Heart left ventricle (tissue), 16 donors: ENCODE data around the gene PTPN13. TPM values are rescaled to one million over a fixed set of nuclear protein-coding genes. Genes with fewer than 3 reads are reported as not detected.

Experiments
- ATAC-seq, 4 donors: fragments of 200-7000 bp; cut with Tn5 transposase; one replicate each; pipeline ENCODE4 v1.9.1; 2020 to 2022; ENCODE audit warnings: moderate library complexity in 4 of 4, mild to moderate bottlenecking in 3 of 4, moderate number of reproducible peaks in 1 of 4
- DNase-seq, 5 donors: peaks; one replicate each; pipeline ENCODE4 v3.0.0-alpha.2; 2020
- H3K27ac ChIP-seq, 12 donors: fragments of 200-600 bp; sonication (generic) in 4 of 12; one replicate each; pipeline versions ENCODE4 v1.5.0 to v1.8.0; 2016 to 2022; ENCODE audit warnings: mild to moderate bottlenecking in 2 of 12
- H3K27me3 ChIP-seq, 9 donors: fragments of 200-600 bp; sonication (generic) in 2 of 9; one replicate each; pipeline versions ENCODE4 v1.5.1 to v1.8.0; 2016 to 2022; ENCODE audit warnings: mild to moderate bottlenecking in 3 of 9
- H3K36me3 ChIP-seq, 9 donors: fragments of 200-600 bp; sonication (generic) in 2 of 9; one replicate each; pipeline versions ENCODE4 v1.5.0 to v1.8.0; 2018 to 2022; ENCODE audit warnings: mild to moderate bottlenecking in 2 of 9
- H3K4me1 ChIP-seq, 12 donors: fragments of 200-600 bp; sonication (generic) in 4 of 12; one replicate each; pipeline versions ENCODE4 v1.5.0 to v1.8.0; 2016 to 2022; ENCODE audit warnings: mild to moderate bottlenecking in 3 of 12
- H3K4me3 ChIP-seq, 12 donors: fragments of 200-600 bp; sonication (generic) in 4 of 12; one replicate each; pipeline versions ENCODE4 v1.5.0 to v1.8.0; 2017 to 2022; ENCODE audit warnings: mild to moderate bottlenecking in 9 of 12, moderate library complexity in 4 of 12
- H3K9me3 ChIP-seq, 12 donors: fragments of 200-600 bp; sonication (generic) in 4 of 12; one replicate each; pipeline versions ENCODE4 v1.5.0 to v1.8.0; 2016 to 2022; ENCODE audit warnings: mild to moderate bottlenecking in 1 of 12
- POLR2A ChIP-seq, 2 donors: fragments of 450-650 bp; IDR thresholded peaks; one replicate each; pipeline ENCODE4 v1.6.1; 2017; ENCODE audit warnings: antibody characterized with exemption in 2 of 2, mild to moderate bottlenecking in 2 of 2, moderate library complexity in 2 of 2
- WGBS, 4 donors: extraction: QIAGEN DNeasy Blood & Tissue Kit in 2 of 4; methylation state at CpG; one replicate each; pipeline versions ENCODE4 v1.1.5 to v1.1.7; 2013 to 2018; 5-methylcytosine and 5-hydroxymethylcytosine counted together
- intact Hi-C, 10 donors: fragments of 100-400 bp; cut with DNase I; formaldehyde crosslinking; loops; one replicate each; pipeline versions ENCODE4 v1.11.1 to v1.14.2; 2022
- polyA plus RNA-seq, 2 donors: library from polyadenylated mRNA; stranded (reverse); fragments of 200-250 nt; gene quantifications; one replicate each; pipeline ENCODE4 v1.2.3, GENCODE V29; 2013
- total RNA-seq, 9 donors: library from RNA; depleted of rRNA in 2 of 9; stranded (reverse); fragments of >200 nt in 2 of 9; fragmentation: NEBNext Ultra II Directional in 3 of 9; extraction: Animal tissue kit (Norgen Biotek cat#: 25700) in 3 of 9; gene quantifications; one replicate each; pipeline versions ENCODE4 v1.1.0 to v1.2.4, GENCODE V29; 2016 to 2023
- TF ChIP-seq, protein P1 (sequence below), 12 donors: fragments of 200-600 bp; sonication (generic) in 4 of 12; IDR thresholded peaks; one replicate each; pipeline versions ENCODE4 v1.5.0 to v1.8.0; 2018 to 2022; ENCODE audit warnings: antibody characterized with exemption in 12 of 12, mild to moderate bottlenecking in 5 of 12
- donor health status: ischemic (EF 13 %, LVEDD 7.1; RV severe dilation, severe dysfunction).
- donor health status: healthy with polysubstance abuse.
- donor health status: DM: no; HTN: yes; CAD: no.
- donor health status: DM: no; HTN: no; CAD: no.
- donor health status: ischemic (EF 25% LVEDD 6.9; RV normal size, moderate dysfunction).
- donor health status: ischemic (EF 25% LVEDD 5.7; RV mildly dilated, moderate dysfunction).
- donor health status: healthy.
- donor health status: DM: yes; HTN: yes; CAD: no.
- donor health status: ischemic (EF 35%, LVEDD 5.7; RV mildly dilated, moderate dysfunction).
- donor health status: nonischemic (EF 11% LVEDD 7.7; RV severe dilation, severe dysfunction).
- donor health status: DM: yes; HTN: yes; CAD: no.
- donor health status: PGD.
- donor health status: ischemic (EF 29% LVEDD 5.4; RV normal size, mild dysfunction).
- donor health status: nonischemic (EF 23%, LVEDD 6.1; RV moderate dilation, normal function).

The PTPN13 gene
- total and polyA plus RNA-seq, 11 donors = 0.60 to 14.3 (median 3.6) TPM

DNA sequence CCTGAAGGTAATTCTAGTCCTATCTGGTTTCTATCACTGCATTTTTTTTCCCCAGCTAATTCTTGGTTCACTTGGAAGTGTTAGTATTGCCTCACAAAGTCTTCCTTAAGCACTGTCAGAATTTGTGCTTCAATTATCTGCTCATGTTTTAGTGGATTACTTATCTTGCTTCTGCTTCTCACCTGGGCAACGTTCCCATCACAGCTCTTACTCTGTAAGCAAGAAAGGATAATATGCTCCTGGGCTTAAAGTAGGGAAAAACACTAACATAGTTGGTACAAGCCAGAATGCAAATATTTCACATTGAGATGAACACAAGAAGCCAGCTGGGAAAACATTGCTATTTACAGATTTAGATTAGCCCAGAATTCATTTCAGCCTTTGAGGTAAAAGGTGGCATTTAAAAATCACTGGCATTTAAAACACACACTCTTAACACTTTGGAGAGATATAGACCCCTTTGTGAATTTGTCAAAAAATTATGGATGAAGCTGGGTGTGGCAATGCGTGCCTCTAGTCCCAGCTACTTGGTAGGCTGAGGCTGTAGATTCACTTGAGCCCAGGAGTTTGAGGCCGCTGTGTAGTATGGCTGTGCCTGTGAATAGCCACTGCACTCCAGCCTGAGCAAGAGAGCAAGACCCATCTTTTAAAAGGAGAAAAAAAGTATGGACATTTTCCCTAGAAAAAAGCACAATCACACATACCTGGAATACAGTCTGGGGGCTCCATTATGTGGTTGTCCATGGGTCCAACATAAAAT is 6.6 kb upstream of the PTPN13 start:
- DNase-seq = no peak
- Histone ChIP-seq H3K27me3 (peaks cover 0 to 4% (median 0%) of the 10 kb centered on the region in 9 donors), H3K9me3 (no peaks in the 10 kb centered on the region), H3K4me3 (peak overlapping the region in 1 of 12 donors; percentile 0), H3K4me1 (peaks cover 0 to 20% (median 0%) of the 10 kb centered on the region in 12 donors), H3K27ac (peak overlapping the region in 4 of 12 donors; percentile 33 to 57 (median 42)), H3K36me3 (no peaks in the 10 kb centered on the region)
- WGBS, 4 donors = 68 to 73% (median 70%) methylated on average over 3 of the region's 3 CpGs
- ATAC-seq = no peak
- intact Hi-C loops = no loop called here
- no peak for TF ChIP-seq POLR2A (IDR thresholded peaks at IDR 0.05)
- TF ChIP-seq, protein P1, sequence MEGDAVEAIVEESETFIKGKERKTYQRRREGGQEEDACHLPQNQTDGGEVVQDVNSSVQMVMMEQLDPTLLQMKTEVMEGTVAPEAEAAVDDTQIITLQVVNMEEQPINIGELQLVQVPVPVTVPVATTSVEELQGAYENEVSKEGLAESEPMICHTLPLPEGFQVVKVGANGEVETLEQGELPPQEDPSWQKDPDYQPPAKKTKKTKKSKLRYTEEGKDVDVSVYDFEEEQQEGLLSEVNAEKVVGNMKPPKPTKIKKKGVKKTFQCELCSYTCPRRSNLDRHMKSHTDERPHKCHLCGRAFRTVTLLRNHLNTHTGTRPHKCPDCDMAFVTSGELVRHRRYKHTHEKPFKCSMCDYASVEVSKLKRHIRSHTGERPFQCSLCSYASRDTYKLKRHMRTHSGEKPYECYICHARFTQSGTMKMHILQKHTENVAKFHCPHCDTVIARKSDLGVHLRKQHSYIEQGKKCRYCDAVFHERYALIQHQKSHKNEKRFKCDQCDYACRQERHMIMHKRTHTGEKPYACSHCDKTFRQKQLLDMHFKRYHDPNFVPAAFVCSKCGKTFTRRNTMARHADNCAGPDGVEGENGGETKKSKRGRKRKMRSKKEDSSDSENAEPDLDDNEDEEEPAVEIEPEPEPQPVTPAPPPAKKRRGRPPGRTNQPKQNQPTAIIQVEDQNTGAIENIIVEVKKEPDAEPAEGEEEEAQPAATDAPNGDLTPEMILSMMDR (IDR thresholded peaks at IDR 0.05) = no peak

DNA sequence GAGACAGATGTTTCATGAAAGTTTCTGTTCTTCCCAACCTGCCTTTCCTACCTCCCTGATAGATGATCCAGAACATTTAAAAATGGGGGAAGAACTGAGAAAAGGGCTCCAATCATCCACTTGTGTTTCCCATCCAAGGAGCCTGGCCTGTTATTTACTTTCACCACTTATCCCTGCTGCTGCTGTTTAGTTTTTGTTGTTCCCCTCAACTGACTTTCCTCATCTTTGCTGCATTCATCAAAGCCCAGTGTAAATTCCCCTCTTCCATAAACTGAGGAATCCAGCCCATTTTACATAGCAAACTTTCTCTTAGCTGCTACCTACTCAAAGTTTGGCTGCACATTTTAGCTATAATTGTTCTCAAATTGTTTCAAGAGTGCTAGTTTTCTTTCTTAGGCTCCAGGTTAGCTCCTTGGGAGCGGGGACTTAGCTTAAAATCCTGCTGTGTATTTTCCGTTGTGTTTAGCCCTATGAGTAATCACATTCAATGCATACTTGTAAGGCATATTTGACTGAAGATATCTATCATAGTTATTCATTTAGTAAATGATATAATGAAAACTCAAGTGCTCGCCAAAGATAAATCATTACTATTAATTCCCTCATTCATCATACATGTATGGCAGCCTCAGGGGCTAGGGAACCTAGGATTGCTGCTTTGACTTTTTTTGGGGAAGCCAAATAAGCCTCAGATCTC is 1.4 kb upstream of the PTPN13 start:
- peaks cover 0 to 24% (median 4%) of the 10 kb centered on the region in 12 donors for H3K4me1 ChIP-seq
- DNase-seq = no peak
- no peaks in the 10 kb centered on the region for H3K9me3 ChIP-seq
- no peak for ATAC-seq
- H3K36me3 ChIP-seq = no peaks in the 10 kb centered on the region
- peak overlapping the region in 3 of 12 donors; percentile 62 to 74 (median 71) for H3K4me3 ChIP-seq
- whole genome bisulfite sequencing, 4 donors = 80 to 85% (median 84%) methylated on average over 3 of the region's 3 CpGs
- peak overlapping the region in 5 of 12 donors; percentile 35 to 88 (median 79) for H3K27ac ChIP-seq
- TF ChIP-seq, protein P1 (IDR thresholded peaks at IDR 0.05) = no peak
- TF ChIP-seq POLR2A (IDR thresholded peaks at IDR 0.05) = no peak
- intact Hi-C loops = loop anchor here in 3 of 10 donors (5.0 to 10.0 kb wide), 2 partner anchors 50 to 302 kb away; partner anchors contain the start of gene C4orf36 (in 2 of the 3)
- peaks cover 0 to 29% (median 6%) of the 10 kb centered on the region in 9 donors for H3K27me3 ChIP-seq

DNA sequence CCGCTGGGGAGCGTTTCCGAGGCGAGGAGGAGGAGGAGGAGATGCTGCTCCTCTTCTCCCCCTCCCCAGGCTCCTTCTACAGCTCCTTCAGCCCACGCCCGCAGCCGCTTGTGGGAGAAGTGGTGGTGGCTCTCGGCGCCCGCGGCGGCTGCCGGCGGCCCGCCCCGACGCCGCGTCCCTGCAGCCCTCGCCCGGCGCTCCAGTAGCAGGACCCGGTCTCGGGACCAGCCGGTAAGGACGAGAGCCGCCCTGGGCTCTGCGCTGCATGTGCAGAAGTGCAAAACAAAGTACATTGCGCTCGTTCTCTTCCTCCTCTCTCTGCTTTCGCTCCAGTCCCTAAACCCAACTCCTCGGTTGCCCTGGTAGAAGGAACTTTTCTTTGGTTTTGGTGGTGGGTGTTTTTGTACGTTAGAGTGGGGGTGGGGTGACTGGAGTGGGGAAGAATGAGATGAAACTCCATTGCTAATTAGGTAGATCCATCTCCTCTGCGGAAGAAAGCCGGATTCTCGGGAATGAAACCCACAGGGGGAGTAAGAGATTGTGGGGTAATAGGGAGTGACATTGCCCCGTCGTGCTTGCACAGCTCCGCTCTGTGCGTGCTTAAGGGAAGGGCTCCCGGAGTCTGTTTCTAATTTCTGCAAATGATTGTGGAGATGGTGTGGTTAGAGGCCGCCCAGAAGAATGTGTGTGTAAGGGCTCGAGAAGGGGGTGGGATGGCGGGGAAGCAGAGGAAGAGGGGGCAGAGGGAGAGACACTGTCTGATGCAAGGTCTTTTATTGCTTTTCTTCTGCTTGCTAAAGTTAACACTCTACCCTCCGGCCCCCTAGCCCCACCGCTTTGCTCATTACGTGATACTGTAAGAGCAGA is 677 bp downstream of the PTPN13 start:
- TF ChIP-seq, protein P1 (IDR thresholded peaks at IDR 0.05) = peak in 2 of 12 donors; percentile 7 to 17
- no peak for TF ChIP-seq POLR2A (IDR thresholded peaks at IDR 0.05)
- 1% methylated on average over 32 to 47 of the region's 47 CpGs for WGBS, 4 donors
- no peaks in the 10 kb centered on the region for H3K9me3 ChIP-seq
- H3K4me1 ChIP-seq = peaks cover 0 to 24% (median 4%) of the 10 kb centered on the region in 12 donors
- intact Hi-C loops = loop anchor here in 3 of 10 donors (5.0 to 10.0 kb wide), 2 partner anchors 52 to 300 kb away; partner anchors contain the start of gene C4orf36 (in 2 of the 3)
- peak overlapping the region; percentile 36 to 74 (median 62) for H3K4me3 ChIP-seq
- no peaks in the 10 kb centered on the region for H3K36me3 ChIP-seq
- DNase-seq (peak; percentile 18 to 66 (median 29)), ATAC-seq (peak in 3 of 4 donors; percentile 38 to 61 (median 61))
- peak overlapping the region; percentile 58 to 88 (median 72) for H3K27ac ChIP-seq
- peaks cover 0 to 29% (median 6%) of the 10 kb centered on the region in 9 donors for H3K27me3 ChIP-seq
